GM18907 (cell line): ENCODE data around the gene MYO18B.
"Not testable (repeated sequence)": the region's sequence is repeated elsewhere in the genome, so short reads cannot be mapped to it uniquely, and the experiment has no call there.

Experiments
- ATAC-seq: cut with Tn5 transposase; IDR thresholded peaks from one replicate; pipeline ENCODE4 v1.9.1; 2021; ENCODE audit warnings: mild to moderate bottlenecking, moderate library complexity; ENCODE audit not compliant: unreplicated experiment

MYO18B gene

DNA sequence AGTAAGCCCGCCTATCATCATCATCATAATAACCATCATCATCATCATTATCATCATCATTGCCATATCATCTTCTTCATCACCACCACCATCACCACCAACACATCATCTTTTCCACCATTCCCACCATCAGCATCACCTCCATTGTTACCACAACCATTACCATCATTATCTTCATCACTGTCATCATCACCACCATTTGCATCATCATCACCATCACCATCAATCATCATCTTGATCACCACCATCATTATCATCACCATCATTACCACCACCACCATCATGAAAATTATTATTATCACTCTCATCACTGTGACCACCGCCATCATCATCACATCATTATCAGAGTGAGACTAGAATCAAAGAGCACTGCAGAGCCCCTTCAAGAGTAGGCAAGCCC is 227.9 kb downstream of the MYO18B start:
- ATAC-seq = no peak

GRCh38 chr22:25970374-25970911 is 228.5 kb downstream of the MYO18B start:
- ATAC-seq = no peak

DNA sequence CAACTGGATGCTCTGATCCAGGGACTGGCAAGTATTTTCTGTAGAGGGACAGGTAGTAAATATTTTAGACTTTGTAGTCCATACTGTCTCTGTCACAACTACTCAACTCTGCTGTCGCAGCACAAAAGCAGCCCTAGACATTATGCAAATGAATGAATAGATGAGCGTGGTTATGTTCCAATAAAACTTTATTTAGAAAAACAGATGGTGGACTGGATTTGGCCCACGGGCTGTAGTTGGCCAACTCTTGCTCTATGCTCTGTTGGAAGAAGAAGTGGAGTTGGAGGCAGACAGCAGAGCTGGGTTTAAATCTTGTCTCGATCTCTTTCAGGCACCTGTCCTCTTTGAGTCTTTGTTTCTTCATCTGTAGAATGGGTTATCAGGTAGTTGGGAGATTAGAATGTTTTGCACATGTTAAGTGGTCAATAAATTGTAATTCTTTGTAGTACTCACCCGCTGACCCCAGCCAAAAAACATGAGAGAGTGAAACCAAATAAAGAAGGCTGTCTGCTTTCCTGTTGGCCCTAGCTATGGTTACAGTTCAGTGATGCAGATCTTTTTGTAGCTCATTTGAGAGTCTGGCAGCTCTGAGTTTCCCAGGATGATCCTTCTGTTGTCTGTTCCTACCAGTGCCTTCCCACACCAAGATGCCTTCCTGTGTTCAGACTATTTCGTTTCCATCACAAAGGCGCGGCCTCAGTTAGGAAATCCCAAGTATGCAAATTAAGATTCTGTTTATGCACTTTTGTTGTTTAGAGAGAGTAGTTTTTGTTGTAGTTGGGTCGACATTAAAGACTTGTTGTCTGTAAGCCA is 229.2 kb downstream of the MYO18B start:
- no peak for ATAC-seq

- no peak for ATAC-seq
Measured at GRCh38 chr22:25972397-25972796, 230.4 kb downstream of the MYO18B start.

GRCh38 chr22:25976356-25976755 is 234.4 kb downstream of the MYO18B start:
- no peak for ATAC-seq

- ATAC-seq = no peak
Measured at GRCh38 chr22:25979968-25980367, 238.0 kb downstream of the MYO18B start.

GRCh38 chr22:25984911-25985310 is 242.9 kb downstream of the MYO18B start:
- ATAC-seq = not testable (repeated sequence)

DNA sequence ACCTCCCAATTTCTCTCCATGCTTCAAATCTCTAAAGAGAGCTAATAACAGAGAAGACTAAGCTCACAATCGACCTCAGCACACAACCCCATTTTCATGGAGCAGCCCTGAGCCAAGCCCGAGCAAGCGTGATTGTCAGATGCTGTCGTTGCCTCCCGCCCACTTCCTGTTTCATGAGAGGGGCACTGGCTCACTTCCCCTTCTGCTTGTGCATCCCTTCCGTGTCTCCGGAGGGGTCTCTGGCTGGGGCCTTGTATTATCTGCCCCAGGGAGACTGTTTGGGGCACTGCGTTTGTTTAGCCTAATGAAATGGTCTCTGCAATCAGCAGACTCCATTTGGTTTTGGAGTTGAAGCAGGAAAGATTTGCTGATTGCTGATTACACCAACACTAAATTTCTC is 246.0 kb downstream of the MYO18B start:
- ATAC-seq = no peak

- ATAC-seq = no peak
Measured at GRCh38 chr22:25990940-25991339, 249.0 kb downstream of the MYO18B start.

GRCh38 chr22:25992331-25992730 is 250.3 kb downstream of the MYO18B start:
- no peak for ATAC-seq

GRCh38 chr22:25996669-25997068 is 254.7 kb downstream of the MYO18B start:
- no peak for ATAC-seq

- ATAC-seq = no peak
Measured at GRCh38 chr22:25997886-25998775, 256.1 kb downstream of the MYO18B start.

DNA sequence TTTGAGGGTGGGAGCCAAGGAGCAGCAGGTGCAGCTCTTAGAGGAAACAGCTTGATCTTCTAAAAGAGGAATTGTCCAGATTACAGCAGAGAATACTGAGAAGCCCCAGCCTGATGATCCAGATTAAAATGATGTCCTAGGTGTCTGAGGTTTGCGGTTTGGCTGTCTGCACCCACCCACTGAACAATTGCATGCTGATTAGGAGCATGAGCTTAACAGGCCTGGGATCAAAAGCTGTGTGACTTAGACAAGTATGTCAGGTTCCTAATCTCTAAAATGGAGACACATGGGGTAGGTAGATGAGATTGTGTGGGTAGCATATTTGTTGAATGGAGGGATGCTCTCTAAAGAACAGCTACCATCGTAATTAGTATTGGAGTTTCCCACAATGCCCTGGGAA is 260.5 kb downstream of the MYO18B start:
- no peak for ATAC-seq

GRCh38 chr22:26004477-26004876 is 262.5 kb downstream of the MYO18B start:
- ATAC-seq = no peak

DNA sequence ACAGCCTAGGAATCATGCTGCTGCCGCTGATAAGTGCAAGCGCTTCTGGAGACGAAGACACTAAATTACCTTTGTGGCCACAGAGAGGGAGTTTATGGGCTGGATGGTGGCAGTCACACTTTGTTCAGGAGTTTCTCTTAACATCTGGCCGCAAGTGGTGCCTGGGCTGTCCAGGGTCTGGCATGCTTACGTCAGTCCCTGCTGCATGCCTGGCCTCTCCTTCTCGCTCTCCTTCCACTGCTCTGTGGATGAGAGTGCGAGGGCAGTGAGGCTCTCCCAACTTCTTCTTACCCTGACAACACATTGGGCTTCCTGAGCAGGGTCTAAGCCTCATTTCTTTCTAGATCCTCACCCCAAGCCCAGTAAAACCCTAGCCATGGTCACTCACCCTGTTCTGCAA is 266.6 kb downstream of the MYO18B start:
- no peak for ATAC-seq

DNA sequence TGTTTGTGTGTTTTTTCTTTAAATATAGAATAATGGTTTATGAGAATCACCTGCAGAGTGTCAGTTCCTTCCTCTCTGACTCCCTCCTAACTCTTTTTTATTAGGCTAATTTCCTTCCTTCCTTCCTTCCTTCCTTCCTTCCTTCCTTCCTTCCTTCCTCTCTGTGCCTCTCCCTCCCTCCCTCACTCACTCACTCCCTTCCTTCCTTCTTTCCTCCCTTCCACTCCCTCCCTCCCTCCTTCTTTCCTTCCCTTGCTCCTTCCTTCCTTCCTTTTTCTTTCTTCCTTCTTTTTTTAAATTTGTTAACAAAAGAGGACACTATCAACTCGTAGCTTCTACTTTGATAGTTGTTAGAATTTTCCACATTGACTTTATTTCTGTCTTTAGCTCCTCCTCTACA is 274.9 kb downstream of the MYO18B start:
- ATAC-seq = no peak

DNA sequence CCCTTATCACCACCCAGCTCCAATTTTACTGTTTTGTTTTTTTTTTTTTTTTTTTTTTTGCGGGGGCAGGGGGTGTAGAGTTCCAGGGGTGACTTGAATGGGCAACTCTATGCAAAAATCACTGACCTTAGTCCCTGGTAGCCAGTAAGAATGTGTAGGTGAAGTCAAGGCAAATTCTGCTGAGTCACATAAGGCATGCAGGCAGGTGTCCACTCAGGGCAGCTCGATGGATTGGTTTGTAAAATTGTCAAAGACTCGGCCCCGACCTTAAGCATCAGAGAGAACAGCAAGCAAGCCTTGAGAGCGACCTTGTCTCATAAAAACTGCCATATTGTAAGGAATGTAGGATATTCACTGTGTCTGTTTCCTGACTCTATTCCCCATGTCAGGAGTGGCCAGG is 275.9 kb downstream of the MYO18B start:
- ATAC-seq = no peak

GRCh38 chr22:26019596-26019995 is 277.6 kb downstream of the MYO18B start:
- no peak for ATAC-seq

DNA sequence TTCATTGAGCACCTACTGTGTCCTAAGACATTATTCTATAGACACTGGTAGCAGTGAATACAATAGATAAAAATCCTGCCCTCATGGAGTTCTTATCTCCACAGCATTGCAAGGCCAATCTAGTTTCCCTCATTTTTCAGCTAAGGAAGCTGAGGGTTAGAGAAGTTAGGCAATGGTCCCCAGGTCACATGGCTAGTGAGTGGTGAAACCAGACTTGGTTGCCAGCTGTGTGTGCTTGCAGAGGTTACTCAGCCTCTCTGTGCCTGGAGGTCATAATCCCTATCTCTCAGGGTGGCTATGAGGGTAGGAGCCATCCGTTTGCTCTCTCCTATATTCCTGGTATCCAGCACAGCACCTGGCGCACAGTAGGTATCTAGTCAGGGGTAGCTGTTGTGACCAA is 279.5 kb downstream of the MYO18B start:
- ATAC-seq = no peak

DNA sequence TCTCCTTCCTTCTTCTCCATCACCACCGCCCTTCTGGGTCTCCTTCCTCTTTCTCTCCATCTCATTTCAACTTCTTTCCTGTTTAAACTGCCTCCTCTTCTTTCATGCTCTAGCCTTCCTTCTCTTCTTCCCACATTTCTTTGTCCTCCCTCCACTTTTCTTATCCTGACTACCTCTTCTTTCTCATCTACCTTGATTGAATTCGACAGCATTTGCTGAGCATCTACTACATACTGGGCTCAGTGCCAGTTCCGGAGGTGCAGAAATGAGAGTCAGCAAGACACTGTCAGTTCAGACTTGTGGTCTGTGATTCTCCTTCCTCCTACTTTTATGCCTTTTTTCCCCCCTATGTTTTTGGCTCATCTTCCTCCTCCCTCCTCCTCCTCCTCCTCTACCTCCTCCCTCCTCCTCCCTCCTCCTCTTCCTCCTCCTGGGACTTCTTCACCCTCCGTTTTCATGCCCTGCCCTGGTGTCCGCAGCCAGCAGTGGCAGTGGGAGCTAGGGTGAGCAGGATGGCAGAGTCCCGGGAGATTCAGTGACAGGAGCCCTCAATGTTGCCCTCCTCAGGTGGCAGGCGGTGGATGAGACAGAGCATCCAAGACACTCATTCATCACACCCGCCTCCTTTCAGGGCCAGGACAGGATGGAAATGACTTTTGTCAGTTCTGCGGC is 281.3 kb downstream of the MYO18B start:
- ATAC-seq = no peak

DNA sequence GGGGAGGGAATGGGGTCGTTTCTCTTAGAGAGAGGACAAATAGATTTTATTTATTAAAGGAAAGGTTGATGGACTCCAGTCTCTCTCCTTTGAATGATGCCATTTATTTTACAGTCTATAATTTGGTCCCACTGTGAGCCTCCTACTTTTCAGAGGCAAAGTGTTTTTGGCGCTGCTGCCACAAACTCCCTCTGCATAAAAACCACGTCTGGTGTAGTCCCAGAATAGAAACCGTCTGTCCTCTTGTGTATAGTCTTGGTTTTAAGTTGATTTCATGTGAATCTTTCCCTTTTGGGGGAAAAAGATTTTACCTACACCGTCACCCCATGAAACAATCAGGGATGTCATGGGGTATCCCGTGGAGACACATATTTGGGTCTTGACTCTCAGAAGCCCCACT is 283.6 kb downstream of the MYO18B start:
- no peak for ATAC-seq
